Fibroblast of mammary gland (primary cell): Measurements from ENCODE around the gene KHDRBS1.

Experiments used
- DNase-seq: peaks from one replicate; pipeline ENCODE4 v3.0.0-alpha.2; 2010; ENCODE audit warnings: low read depth
- H3K4me3 ChIP-seq: 2 replicates; pipeline ENCODE4 v1.5.1; 2011; ENCODE audit warnings: low read depth, mild to moderate bottlenecking, low read length, moderate library complexity; ENCODE audit not compliant: control insufficient read depth
- TF ChIP-seq, protein P1 (sequence below): conservative IDR thresholded peaks from 2 replicates; pipeline ENCODE4 v1.5.1; 2011; ENCODE audit warnings: low read depth, low read length, inconsistent platforms; ENCODE audit not compliant: control insufficient read depth, insufficient read depth

KHDRBS1 gene

DNA sequence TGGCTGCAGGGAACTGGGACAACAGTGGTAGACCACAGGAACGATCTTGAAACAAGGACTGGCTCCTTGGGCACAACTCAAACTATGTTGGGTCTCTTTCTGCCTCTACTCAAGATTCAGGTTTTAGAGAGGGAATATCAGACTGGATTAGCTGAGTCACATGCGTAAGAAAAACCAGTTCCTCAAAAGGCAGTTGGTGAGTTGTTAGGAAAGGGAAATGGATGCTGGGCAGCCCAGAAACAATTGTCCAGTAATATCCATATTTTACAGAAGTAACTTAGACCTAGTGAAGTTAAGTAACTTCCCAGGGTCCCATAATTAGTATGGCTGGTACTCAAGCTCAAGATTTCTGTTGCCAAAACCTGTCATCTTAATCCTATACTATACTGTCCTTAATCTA is 32.1 kb downstream of the KHDRBS1 start:
- H3K4me3 ChIP-seq: no peak overlapping the region
- TF ChIP-seq, protein P1, sequence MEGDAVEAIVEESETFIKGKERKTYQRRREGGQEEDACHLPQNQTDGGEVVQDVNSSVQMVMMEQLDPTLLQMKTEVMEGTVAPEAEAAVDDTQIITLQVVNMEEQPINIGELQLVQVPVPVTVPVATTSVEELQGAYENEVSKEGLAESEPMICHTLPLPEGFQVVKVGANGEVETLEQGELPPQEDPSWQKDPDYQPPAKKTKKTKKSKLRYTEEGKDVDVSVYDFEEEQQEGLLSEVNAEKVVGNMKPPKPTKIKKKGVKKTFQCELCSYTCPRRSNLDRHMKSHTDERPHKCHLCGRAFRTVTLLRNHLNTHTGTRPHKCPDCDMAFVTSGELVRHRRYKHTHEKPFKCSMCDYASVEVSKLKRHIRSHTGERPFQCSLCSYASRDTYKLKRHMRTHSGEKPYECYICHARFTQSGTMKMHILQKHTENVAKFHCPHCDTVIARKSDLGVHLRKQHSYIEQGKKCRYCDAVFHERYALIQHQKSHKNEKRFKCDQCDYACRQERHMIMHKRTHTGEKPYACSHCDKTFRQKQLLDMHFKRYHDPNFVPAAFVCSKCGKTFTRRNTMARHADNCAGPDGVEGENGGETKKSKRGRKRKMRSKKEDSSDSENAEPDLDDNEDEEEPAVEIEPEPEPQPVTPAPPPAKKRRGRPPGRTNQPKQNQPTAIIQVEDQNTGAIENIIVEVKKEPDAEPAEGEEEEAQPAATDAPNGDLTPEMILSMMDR: no peak
- DNase-seq: no peak

GRCh38 chr1:32047701-32048100 is 34.0 kb downstream of the KHDRBS1 start:
- TF ChIP-seq, protein P1: no peak
- peak; percentile 33 for DNase-seq
- H3K4me3 ChIP-seq: no peak overlapping the region

DNA sequence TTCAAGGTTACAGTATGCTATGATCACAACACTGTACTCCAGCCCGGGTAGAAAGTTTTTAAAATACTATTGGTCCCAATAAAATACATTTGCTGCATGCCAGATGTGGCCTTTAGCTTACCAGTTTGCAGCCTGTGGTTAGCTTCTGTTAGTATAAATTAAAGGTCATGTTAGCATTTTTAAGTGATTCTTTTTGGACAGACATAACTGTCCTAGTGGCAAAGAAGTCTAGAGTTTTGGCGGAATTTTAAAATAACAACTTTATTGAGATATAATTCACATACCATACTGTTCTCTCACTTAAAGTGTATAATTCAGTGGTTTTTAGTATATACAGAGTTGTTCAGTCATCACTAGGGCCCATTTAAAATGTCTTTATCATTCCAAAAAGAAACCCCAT is 34.8 kb downstream of the KHDRBS1 start:
- H3K4me3 ChIP-seq: no peak overlapping the region
- DNase-seq: no peak
- TF ChIP-seq, protein P1: no peak

DNA sequence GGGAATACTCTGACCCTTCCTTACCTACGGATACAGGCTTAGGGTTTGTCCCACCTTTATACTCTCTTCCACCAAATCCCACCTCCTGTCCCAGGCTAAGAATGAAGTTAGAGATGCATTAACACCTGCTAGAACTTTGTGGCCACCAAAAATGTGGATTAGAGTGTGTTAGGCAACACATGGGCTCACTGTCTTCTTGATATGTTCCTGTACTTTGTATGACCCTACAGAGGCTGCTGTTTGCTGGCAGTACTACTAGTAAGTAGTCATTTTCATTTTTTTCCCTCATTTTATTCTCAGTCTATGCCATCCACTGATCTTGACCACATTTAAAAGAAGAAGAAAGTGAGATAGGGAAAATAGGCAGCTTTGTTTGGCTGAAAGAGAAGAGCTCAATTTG is 38.0 kb downstream of the KHDRBS1 start:
- TF ChIP-seq, protein P1: no peak
- no peak overlapping the region for H3K4me3 ChIP-seq
- DNase-seq: no peak

DNA sequence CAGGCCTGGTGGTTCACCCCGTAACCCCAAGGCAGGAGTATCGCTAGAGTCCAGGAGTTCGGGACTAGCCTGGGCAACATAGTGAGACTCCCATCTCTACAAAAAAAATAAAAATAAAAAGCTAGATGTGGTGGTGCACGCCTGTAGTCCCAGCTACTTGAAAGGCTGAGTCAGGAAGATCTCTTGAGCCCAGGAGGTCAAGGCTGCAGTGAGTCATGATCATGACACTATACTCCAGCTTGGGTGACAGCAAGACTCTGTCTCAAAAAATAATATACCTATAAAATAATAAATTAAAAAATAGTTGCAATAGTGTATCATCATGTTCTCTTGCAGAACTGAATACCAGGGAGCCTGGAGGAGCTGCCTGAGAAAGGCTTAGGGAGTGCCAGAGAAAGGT is 39.2 kb downstream of the KHDRBS1 start:
- TF ChIP-seq, protein P1: no peak
- H3K4me3 ChIP-seq: no peak overlapping the region
- peak; percentile 56 for DNase-seq

GRCh38 chr1:32055416-32055815 is 41.7 kb downstream of the KHDRBS1 start:
- TF ChIP-seq, protein P1: no peak
- no peak overlapping the region for H3K4me3 ChIP-seq
- DNase-seq: no peak

GRCh38 chr1:32056598-32056997 is 42.9 kb downstream of the KHDRBS1 start:
- H3K4me3 ChIP-seq: no peak overlapping the region
- TF ChIP-seq, protein P1: no peak
- DNase-seq: no peak
